Omental fat pad (tissue), 4 donors: ENCODE measurements around the gene ZGLP1. TPM values are rescaled to one million over a fixed set of nuclear protein-coding genes. Genes with fewer than 3 reads are reported as not detected.

Source experiments
- ATAC-seq: fragments of 150-250 bp; one replicate; pipeline ENCODE4 v1.9.1; 2016; ENCODE audit warnings: mild to moderate bottlenecking, moderate library complexity; ENCODE audit not compliant: low FRiP score
- DNase-seq: peaks from one replicate; pipeline ENCODE4 v3.0.0-alpha.2; 2019; ENCODE audit warnings: low spot score
- CTCF ChIP-seq, 3 donors: fragments of 450-650 bp; IDR thresholded peaks; one replicate each; pipeline ENCODE4 v1.5.1; 2016 to 2017; ENCODE audit warnings: antibody characterized with exemption in 3 of 3, mild to moderate bottlenecking in 3 of 3, moderate library complexity in 2 of 3
- total RNA-seq, 4 donors: library from RNA; depleted of rRNA; stranded (reverse); fragments of >200 nt; gene quantifications; one replicate each; pipeline ENCODE4 v1.1.0, GENCODE V29; 2016

The ZGLP1 gene
- 1 to 10 TPM in 1 of 4 donors, under 1 TPM in 3; 0.19 to 2.4 (median 0.94) TPM for total RNA-seq

- DNase-seq (no peak), ATAC-seq (no peak)
- no peak for TF ChIP-seq CTCF (IDR thresholded peaks at IDR 0.05)
Observed at GRCh38 chr19:10309423-10309822, at the start of gene ZGLP1. Gene ZGLP1, minus strand, starts transcription at chr19:10309815.

- TF ChIP-seq CTCF (IDR thresholded peaks at IDR 0.05) = no peak
- no peak for ATAC-seq
- no peak for DNase-seq
Observed at GRCh38 chr19:10356431-10356830, 46.8 kb upstream of the ZGLP1 start.

GRCh38 chr19:10353793-10354391, 44.3 kb upstream of the ZGLP1 start:
- ATAC-seq = peak; percentile 48
- DNase-seq = no peak
- TF ChIP-seq CTCF (IDR thresholded peaks at IDR 0.05) = no peak

- DNase-seq (no peak), ATAC-seq (peak; percentile 37)
- TF ChIP-seq CTCF (IDR thresholded peaks at IDR 0.05) = no peak
Observed at GRCh38 chr19:10352764-10353671, 43.4 kb upstream of the ZGLP1 start.

- DNase-seq (no peak), ATAC-seq (peak; percentile 66)
- TF ChIP-seq CTCF (IDR thresholded peaks at IDR 0.05) = no peak
Observed at GRCh38 chr19:10346509-10346908, 36.9 kb upstream of the ZGLP1 start.

GRCh38 chr19:10344780-10345179, 35.2 kb upstream of the ZGLP1 start:
- ATAC-seq (no peak), DNase-seq (no peak)
- TF ChIP-seq CTCF (IDR thresholded peaks at IDR 0.05) = no peak
